ENCODE results near the gene DNAJB1.

Gene DNAJB1

DNA sequence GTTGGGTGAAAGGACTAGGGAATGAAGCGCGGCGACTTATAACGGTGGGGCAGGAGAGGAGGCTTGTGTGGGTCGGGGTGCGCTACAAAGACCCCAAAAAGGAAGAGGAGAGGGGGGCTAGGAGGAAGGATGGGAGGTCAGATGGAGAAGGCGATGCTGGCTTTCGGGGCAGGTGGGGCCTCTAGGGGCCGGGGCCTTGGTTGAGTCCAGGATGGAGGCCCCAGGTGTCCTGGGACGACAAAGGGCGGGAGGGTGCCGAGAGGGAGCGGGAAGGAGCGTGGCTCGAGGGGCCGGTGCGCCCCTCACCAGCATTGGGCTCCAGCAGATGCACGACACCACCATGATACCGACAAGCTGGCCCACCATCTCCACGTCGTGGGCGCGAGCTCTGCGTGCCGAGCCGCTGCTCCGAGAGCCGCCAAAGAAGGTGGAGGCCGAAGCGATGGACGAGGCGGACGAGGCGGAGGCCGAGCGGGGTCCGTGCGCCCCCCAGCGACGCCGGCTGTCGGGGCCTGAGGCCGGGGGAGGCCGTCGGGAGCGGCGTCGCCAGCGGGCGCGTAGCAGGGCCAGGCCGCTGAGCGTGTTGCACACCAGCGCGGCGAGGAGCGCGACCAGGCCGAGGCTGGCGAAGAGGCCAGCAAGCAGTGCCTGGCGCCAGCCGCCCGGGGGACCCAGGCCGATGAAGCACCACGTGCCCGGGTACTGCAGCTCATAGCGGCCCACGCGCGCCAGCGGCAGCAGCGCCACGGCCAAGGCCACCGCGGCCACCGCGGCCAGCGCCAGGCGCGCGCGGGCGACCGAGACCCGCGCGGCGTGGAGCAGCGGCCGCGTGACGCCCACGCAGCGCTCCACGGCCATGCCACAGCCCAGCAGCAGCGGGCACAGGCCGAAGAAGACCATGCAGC, 44.9 kb downstream of the DNAJB1 start:
- no peak for DNase-seq (ENCODE audit: low spot score)

DNA sequence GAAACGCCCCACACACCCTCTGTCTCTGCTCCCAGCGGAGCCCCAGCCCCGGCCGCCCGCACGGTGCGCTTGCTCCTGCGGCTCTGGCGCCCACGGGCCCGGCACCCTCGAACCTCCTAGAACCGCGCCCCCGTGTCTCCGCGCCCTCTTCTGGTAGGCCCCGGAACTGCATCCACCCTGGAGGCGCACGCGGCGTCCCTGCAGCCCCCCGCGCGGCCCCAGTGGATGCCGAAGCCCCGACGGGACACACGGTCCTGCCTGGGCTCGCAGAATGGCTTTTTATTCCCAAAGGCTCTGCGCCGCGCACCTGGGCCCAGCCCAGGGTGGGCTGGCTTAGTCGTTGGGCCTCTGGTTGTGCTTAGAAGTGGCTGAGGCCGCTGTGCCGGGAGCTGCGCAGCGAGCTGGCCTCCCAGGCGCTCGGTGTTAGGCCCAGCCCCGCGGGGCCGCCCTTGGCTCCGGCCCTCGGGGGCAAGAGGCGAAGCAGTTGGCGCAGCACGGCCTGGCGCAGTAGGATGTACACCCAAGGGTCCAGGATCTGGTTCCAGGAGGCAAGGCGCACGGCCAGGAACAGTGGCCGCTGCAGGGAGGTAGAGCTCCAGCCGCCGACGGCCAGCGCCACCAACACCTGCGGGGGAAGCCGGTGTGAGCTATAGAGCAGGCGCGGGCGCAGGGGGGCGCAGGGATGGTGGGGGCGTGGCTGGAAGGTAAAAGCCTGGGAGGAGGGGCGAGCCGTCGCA, 45.8 kb downstream of the DNAJB1 start:
- DNase-seq (ENCODE audit: low spot score): peak; percentile 72

DNA sequence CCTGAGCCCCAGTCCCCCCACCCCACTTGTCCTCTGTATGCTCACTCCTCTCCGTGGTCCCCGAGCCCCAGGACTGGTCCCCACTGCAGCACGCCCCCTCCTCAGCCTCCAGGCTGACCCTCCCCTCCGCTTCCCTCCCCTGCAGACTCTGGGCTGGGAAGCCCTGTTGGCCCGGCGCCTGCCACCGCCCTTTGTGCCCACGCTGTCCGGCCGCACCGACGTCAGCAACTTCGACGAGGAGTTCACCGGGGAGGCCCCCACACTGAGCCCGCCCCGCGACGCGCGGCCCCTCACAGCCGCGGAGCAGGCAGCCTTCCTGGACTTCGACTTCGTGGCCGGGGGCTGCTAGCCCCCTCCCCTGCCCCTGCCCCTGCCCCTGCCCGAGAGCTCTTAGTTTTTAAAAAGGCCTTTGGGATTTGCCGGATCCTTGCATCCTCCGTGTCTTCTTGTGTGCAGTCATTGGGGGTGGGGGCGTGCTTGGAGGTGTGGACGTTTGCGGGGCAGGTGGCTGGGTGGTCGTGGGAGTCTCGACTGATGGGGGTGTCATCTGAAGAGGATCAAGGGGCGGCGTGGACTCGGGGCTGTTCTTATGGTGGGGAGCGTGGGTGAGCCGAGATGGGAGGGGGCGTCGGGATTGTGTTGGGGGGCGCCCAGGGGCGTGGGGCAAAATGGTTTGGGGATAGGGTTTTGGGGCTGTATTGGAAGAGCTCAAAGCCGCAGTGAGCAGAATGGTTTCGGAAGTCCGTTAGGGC, 46.6 kb downstream of the DNAJB1 start:
- DNase-seq (ENCODE audit: low spot score): no peak

DNA sequence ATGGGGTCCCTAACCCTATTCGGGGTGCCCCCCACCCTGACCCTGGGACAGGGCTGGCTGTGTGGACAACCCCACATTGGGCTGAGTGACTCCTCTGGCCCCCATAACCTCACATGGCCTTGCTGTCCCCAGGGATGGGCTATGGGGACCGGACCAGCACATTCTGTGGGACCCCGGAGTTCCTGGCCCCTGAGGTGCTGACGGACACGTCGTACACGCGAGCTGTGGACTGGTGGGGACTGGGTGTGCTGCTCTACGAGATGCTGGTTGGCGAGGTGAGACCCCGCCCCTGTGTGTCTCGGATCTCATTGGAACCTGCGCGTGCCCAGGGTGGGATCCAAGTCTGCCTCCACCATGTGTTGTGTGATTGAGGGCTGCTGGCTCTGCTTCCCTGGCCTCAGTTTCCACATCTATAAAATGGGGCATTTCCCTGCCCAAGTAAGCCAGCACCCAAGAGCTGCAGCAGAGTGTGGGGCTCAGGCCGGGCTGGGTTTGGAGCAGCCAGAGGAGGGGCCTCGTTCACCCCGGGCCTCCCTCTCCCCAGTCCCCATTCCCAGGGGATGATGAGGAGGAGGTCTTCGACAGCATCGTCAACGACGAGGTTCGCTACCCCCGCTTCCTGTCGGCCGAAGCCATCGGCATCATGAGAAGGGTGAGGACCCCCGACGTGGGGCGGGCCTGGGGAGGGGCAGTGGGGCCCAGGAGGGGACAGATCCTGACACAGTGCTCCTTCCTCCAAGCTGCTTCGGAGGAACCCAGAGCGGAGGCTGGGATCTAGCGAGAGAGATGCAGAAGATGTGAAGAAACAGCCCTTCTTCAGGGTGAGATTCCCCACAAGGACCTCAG, 47.9 kb downstream of the DNAJB1 start:
- DNase-seq (ENCODE audit: low spot score): no peak

DNA sequence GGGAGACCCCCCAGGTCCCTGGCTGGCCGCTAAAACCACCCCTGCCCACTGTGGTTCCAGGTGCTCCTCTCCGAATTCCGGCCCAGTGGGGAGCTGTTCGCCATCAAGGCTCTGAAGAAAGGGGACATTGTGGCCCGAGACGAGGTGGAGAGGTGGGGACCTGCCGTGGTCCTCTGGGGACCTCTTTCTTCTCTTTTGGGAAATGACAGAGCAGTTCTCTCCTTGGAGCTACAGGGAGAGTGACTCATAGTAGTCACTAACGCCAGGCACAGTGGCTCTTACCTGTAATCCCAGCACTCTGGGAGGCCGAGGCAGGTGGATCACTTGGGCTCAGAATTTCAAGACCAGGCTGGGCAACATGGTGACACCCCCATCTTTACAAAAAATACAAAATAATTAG, 50.4 kb downstream of the DNAJB1 start:
- DNase-seq (ENCODE audit: low spot score): no peak

DNA sequence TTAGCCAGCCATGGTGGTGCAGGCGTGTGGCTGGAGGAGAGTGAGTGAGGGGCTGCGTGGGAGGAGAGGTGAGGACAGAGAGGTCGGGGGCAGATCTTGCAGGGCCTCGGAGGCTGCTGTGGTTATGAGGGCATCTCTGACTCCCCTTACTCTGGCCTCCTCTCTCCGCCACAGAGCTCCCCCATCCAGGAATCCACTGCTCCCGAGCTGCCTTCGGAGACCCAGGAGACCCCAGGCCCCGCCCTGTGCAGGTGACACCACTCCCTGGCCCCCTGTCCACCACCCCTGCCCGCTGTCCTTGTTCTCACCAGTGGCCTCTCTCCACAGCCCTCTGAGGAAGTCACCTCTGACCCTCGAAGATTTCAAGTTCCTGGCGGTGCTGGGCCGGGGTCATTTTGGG, 50.8 kb downstream of the DNAJB1 start:
- no peak for DNase-seq (ENCODE audit: low spot score)

Measured in NAMALWA (cell line).